ENCODE measurements around the gene ALDH1B1. TPM values are rescaled to one million over a fixed set of nuclear protein-coding genes. Genes with fewer than 3 reads are reported as not detected.

ALDH1B1 gene
- total RNA-seq, 1 experiment from 2014 or later, result 29.0 TPM

- no peak for DNase-seq
- H3K4me3 ChIP-seq (ENCODE audit: low read length), result no peak overlapping the region
- TF ChIP-seq CTCF (conservative IDR thresholded peaks at IDR 0.05; ENCODE audit: low read depth, low read length), result no peak
- no peak for TF ChIP-seq EZH2 (IDR thresholded peaks at IDR 0.05; ENCODE audit: low read length, unreplicated experiment)
- TF ChIP-seq EZH2phosphoT487 (IDR thresholded peaks at IDR 0.05; ENCODE audit: borderline replicate concordance, low read length), result no peak
Measured at GRCh38 chr9:38388283-38389223, 3.9 kb upstream of the ALDH1B1 start.

GRCh38 chr9:38389313-38389712 lies 3.2 kb upstream of the ALDH1B1 start:
- ATAC-seq, result no peak
- DNase-seq, result no peak
- Histone ChIP-seq H3K4me1 (ENCODE audit: insufficient read depth, low read length) (no peaks in the 10 kb centered on the region), H3K4me3 (ENCODE audit: low read length) (no peak overlapping the region), H3K9ac (ENCODE audit: low read length) (no peak overlapping the region), H3K27me3 (ENCODE audit: low read length) (no peaks in the 10 kb centered on the region), H3K36me3 (ENCODE audit: low read depth, low read length) (no peaks in the 10 kb centered on the region), H3K9me2 (replicated peaks; ENCODE audit: low read length) (no peaks in the 10 kb centered on the region), H2AFZ (ENCODE audit: low read length) (no peak overlapping the region), H3K79me2 (ENCODE audit: low read length) (peaks cover 17% of the 10 kb centered on the region), H4K20me1 (ENCODE audit: low read length) (no peaks in the 10 kb centered on the region), H3F3A (ENCODE audit: low read length, unreplicated experiment) (no peaks in the 10 kb centered on the region), H3K9me3 (ENCODE audit: low read length) (no peaks in the 10 kb centered on the region), H3K4me2 (ENCODE audit: low read length) (no peak overlapping the region), H3K27ac (ENCODE audit: low read length) (no peak overlapping the region)
- BruUV-seq (replicated peaks), result no TSS peak
- ChIA-PET POLR2A (ENCODE audit: unreplicated experiment) (no interaction called here), CTCF (no interaction called here)
- no peak for TF ChIP-seq EZH2phosphoT487 (IDR thresholded peaks at IDR 0.05; ENCODE audit: borderline replicate concordance, low read length)
- no peak for TF ChIP-seq CTCF (conservative IDR thresholded peaks at IDR 0.05; ENCODE audit: low read depth, low read length)
- TF ChIP-seq EZH2 (IDR thresholded peaks at IDR 0.05; ENCODE audit: low read length, unreplicated experiment), result no peak
- intact Hi-C loops (cut with micrococcal nuclease), result no loop called here

More at GRCh38 chr9:38388283-38389223, 3.9 kb upstream of the ALDH1B1 start:
- Histone ChIP-seq H3K9ac (ENCODE audit: low read length) (no peak overlapping the region), H2AFZ (ENCODE audit: low read length) (no peak overlapping the region), H3K4me2 (ENCODE audit: low read length) (no peak overlapping the region), H3F3A (ENCODE audit: low read length, unreplicated experiment) (no peaks in the 10 kb centered on the region), H3K27me3 (ENCODE audit: low read length) (no peaks in the 10 kb centered on the region), H3K9me3 (ENCODE audit: low read length) (no peaks in the 10 kb centered on the region), H4K20me1 (ENCODE audit: low read length) (no peaks in the 10 kb centered on the region), H3K27ac (ENCODE audit: low read length) (no peak overlapping the region), H3K4me1 (ENCODE audit: insufficient read depth, low read length) (peaks cover 4% of the 10 kb centered on the region; the same call in 1 of the 2 replicates), H3K79me2 (ENCODE audit: low read length) (peaks cover 9% of the 10 kb centered on the region), H3K9me2 (replicated peaks; ENCODE audit: low read length) (no peaks in the 10 kb centered on the region), H3K36me3 (ENCODE audit: low read depth, low read length) (no peaks in the 10 kb centered on the region)
- intact Hi-C loops (cut with micrococcal nuclease), result no loop called here
- ChIA-PET POLR2A (ENCODE audit: unreplicated experiment) (no interaction called here), CTCF (no interaction called here)
- no TSS peak for BruUV-seq (replicated peaks)
- ATAC-seq, result no peak

GRCh38 chr9:38390442-38390841 lies 2.1 kb upstream of the ALDH1B1 start:
- Histone ChIP-seq H2AFZ (ENCODE audit: low read length) (no peak overlapping the region), H3K9me2 (replicated peaks; ENCODE audit: low read length) (no peaks in the 10 kb centered on the region), H4K20me1 (ENCODE audit: low read length) (no peaks in the 10 kb centered on the region), H3K36me3 (ENCODE audit: low read depth, low read length) (no peaks in the 10 kb centered on the region), H3K9ac (ENCODE audit: low read length) (no peak overlapping the region), H3F3A (ENCODE audit: low read length, unreplicated experiment) (no peaks in the 10 kb centered on the region), H3K27ac (ENCODE audit: low read length) (no peak overlapping the region), H3K9me3 (ENCODE audit: low read length) (no peaks in the 10 kb centered on the region), H3K4me1 (ENCODE audit: insufficient read depth, low read length) (no peaks in the 10 kb centered on the region), H3K79me2 (ENCODE audit: low read length) (peaks cover 28% of the 10 kb centered on the region), H3K27me3 (ENCODE audit: low read length) (no peaks in the 10 kb centered on the region), H3K4me2 (ENCODE audit: low read length) (no peak overlapping the region), H3K4me3 (ENCODE audit: low read length) (no peak overlapping the region)
- TF ChIP-seq CTCF (conservative IDR thresholded peaks at IDR 0.05; ENCODE audit: low read depth, low read length) (no peak), EZH2phosphoT487 (IDR thresholded peaks at IDR 0.05; ENCODE audit: borderline replicate concordance, low read length) (no peak), EZH2 (IDR thresholded peaks at IDR 0.05; ENCODE audit: low read length, unreplicated experiment) (no peak)
- DNase-seq (no peak), ATAC-seq (no peak)
- CTCF ChIA-PET, result no interaction called here
- BruUV-seq (replicated peaks), result no TSS peak
- POLR2A ChIA-PET (ENCODE audit: unreplicated experiment), result no interaction called here
- intact Hi-C loops (cut with micrococcal nuclease), result no loop called here

Measured in PC-3 (cell line).